WTC11 (cell line): ENCODE measurements around the gene IRAK1. TPM values are rescaled to one million over a fixed set of nuclear protein-coding genes. Genes with fewer than 3 reads are reported as not detected.

Experiments
- ATAC-seq: fragments of 200-7000 bp; cut with Tn5 transposase; 2 replicates; pipeline ENCODE4 v1.10.0; 2021; ENCODE audit warnings: mild to moderate bottlenecking, moderate library complexity
- CTCF ChIA-PET: fragments of 300-600 bp; sonication (Branson Sonifier 250); formaldehyde crosslinking; loops from one replicate; lab custom pipeline; 2021; ENCODE audit warnings: antibody characterized with exemption; lab: Charles Lee
- POLR2A ChIA-PET: fragments of 350-600 bp; sonication (Branson Sonifier 250); formaldehyde crosslinking; loops from one replicate; lab custom pipeline; 2021; ENCODE audit warnings: antibody characterized with exemption; lab: Charles Lee
- DNase-seq: peaks from one replicate; pipeline ENCODE4 v3.0.0; 2021; ENCODE audit warnings: low spot score
- H3K27ac Mint-ChIP-seq: 2 replicates; pipeline ENCODE4 v1.8.0; 2021; ENCODE audit warnings: mixed read lengths
- H3K27me3 Mint-ChIP-seq: 2 replicates; pipeline ENCODE4 v1.8.0; 2021; ENCODE audit warnings: low read depth, mild to moderate bottlenecking, moderate library complexity, mixed read lengths
- H3K36me3 Mint-ChIP-seq: 2 replicates; pipeline ENCODE4 v1.8.0; 2021; ENCODE audit warnings: mixed read lengths
- H3K4me1 Mint-ChIP-seq: 2 replicates; pipeline ENCODE4 v1.8.0; 2022; ENCODE audit warnings: mixed read lengths
- H3K4me3 Mint-ChIP-seq: 2 replicates; pipeline ENCODE4 v1.8.0; 2021; ENCODE audit warnings: mild to moderate bottlenecking, moderate library complexity, mixed read lengths
- H3K9me3 Mint-ChIP-seq: 2 replicates; pipeline ENCODE4 v1.8.0; 2021; ENCODE audit warnings: mixed read lengths
- CTCF ChIP-seq: fragments of 200-600 bp; IDR thresholded peaks from 2 replicates; pipeline ENCODE4 v1.8.0; 2022; ENCODE audit warnings: antibody characterized with exemption
- ESRRA ChIP-seq: sonication (generic); formaldehyde crosslinking; IDR thresholded peaks from 2 replicates; pipeline ENCODE4 v1.8.1; 2022; ENCODE audit warnings: mild to moderate bottlenecking, missing genetic modification reagents, borderline replicate concordance
- FOXP1 ChIP-seq: sonication (generic); formaldehyde crosslinking; IDR thresholded peaks from 2 replicates; pipeline ENCODE4 v1.8.0; 2022; ENCODE audit warnings: missing genetic modification reagents, mild to moderate bottlenecking, moderate library complexity, borderline replicate concordance
- GABPB1 ChIP-seq: sonication (generic); formaldehyde crosslinking; IDR thresholded peaks from 2 replicates; pipeline ENCODE4 v1.8.1; 2023; ENCODE audit warnings: mild to moderate bottlenecking, missing genetic modification reagents
- GRHL2 ChIP-seq: fragments of 250-450 bp; sonication (Bioruptor Pico); IDR thresholded peaks from 2 replicates; pipeline ENCODE4 v1.8.0; 2022; ENCODE audit warnings: mild to moderate bottlenecking, moderate library complexity; ENCODE audit not compliant: insufficient replicate concordance, severe bottlenecking
- JAZF1 ChIP-seq: fragments of 250-450 bp; sonication (Bioruptor Pico); IDR thresholded peaks from 2 replicates; pipeline ENCODE4 v1.9.0; 2021; ENCODE audit warnings: moderate library complexity, mild to moderate bottlenecking, inconsistent platforms
- MAX ChIP-seq: sonication (generic); formaldehyde crosslinking; IDR thresholded peaks from 2 replicates; pipeline ENCODE4 v1.8.0; 2022; ENCODE audit warnings: mild to moderate bottlenecking, missing genetic modification reagents
- NFATC4 ChIP-seq: fragments of 250-450 bp; sonication (Bioruptor Pico); IDR thresholded peaks from 2 replicates; pipeline ENCODE4 v1.9.0; 2021; ENCODE audit warnings: mild to moderate bottlenecking
- PREB ChIP-seq: sonication (generic); formaldehyde crosslinking; IDR thresholded peaks from 2 replicates; pipeline ENCODE4 v1.8.1; 2022; ENCODE audit warnings: mild to moderate bottlenecking, missing genetic modification reagents, moderate library complexity, borderline replicate concordance
- PRRX2 ChIP-seq: fragments of 250-450 bp; sonication (Bioruptor Pico); IDR thresholded peaks from 2 replicates; pipeline ENCODE4 v1.8.0; 2021; ENCODE audit warnings: mild to moderate bottlenecking
- RELA ChIP-seq: sonication (generic); formaldehyde crosslinking; IDR thresholded peaks from 2 replicates; pipeline ENCODE4 v1.8.1; 2022; ENCODE audit warnings: missing genetic modification reagents, mild to moderate bottlenecking, borderline replicate concordance
- SMAD3 ChIP-seq: sonication (generic); formaldehyde crosslinking; IDR thresholded peaks from 2 replicates; pipeline ENCODE4 v1.8.0; 2022; ENCODE audit warnings: missing genetic modification reagents, mild to moderate bottlenecking, borderline replicate concordance
- SOX15 ChIP-seq: fragments of 250-450 bp; sonication (Bioruptor Pico); IDR thresholded peaks from 2 replicates; pipeline ENCODE4 v1.9.0; 2021; ENCODE audit warnings: mild to moderate bottlenecking
- ZNF263 ChIP-seq: sonication (generic); formaldehyde crosslinking; IDR thresholded peaks from 2 replicates; pipeline ENCODE4 v1.8.1; 2022; ENCODE audit warnings: low read depth, mild to moderate bottlenecking, moderate library complexity, missing genetic modification reagents
- ZNF425 ChIP-seq: fragments of 250-450 bp; sonication (Bioruptor Pico); conservative IDR thresholded peaks from 2 replicates; pipeline ENCODE4 v1.9.0; 2021; ENCODE audit warnings: mild to moderate bottlenecking
- total RNA-seq: library from RNA; stranded (reverse); gene quantifications from 3 replicates; pipeline ENCODE4 v1.2.3, GENCODE V29; 2021
- TF ChIP-seq, protein P1 (sequence below): sonication (generic); formaldehyde crosslinking; IDR thresholded peaks from 2 replicates; pipeline ENCODE4 v1.8.0; 2022; ENCODE audit warnings: mild to moderate bottlenecking, missing genetic modification reagents

Gene IRAK1
- total RNA-seq, 1 experiment from 2014 or later, result 32.1 TPM

- ATAC-seq (no peak), DNase-seq (no peak)
- Mint-ChIP-seq H3K9me3 (no peaks in the 10 kb centered on the region), H3K36me3 (peaks cover 8% of the 10 kb centered on the region), H3K4me1 (peaks cover 14% of the 10 kb centered on the region), H3K4me3 (no peak overlapping the region), H3K27ac (no peak overlapping the region), H3K27me3 (no peaks in the 10 kb centered on the region)
- no peak for TF ChIP-seq GRHL2 (CRISPR knock-in tag)
- peak; percentile 99 for TF ChIP-seq GABPB1 (CRISPR knock-in tag)
- ChIA-PET POLR2A (no interaction called here), CTCF (no interaction called here)
These were observed 37.1 kb upstream of the IRAK1 start for GRCh38 chrX:154056770-154057241.

- ATAC-seq, result peak; percentile 64; the same call in 1 of the 2 replicates
- POLR2A ChIA-PET, result no interaction called here
- CTCF ChIA-PET, result no interaction called here
- TF ChIP-seq ZNF263 (no peak), CTCF (peak; percentile 40)
- TF ChIP-seq, all 79 proteins: peak for 1
- Mint-ChIP-seq H3K27me3 (no peaks in the 10 kb centered on the region; the same call in 1 of the 2 replicates), H3K27ac (no peak overlapping the region), H3K9me3 (no peaks in the 10 kb centered on the region), H3K36me3 (peaks cover 13% of the 10 kb centered on the region), H3K4me3 (no peak overlapping the region), H3K4me1 (peaks cover 29% of the 10 kb centered on the region)
- DNase-seq, result peak; percentile 65
These were observed 31.6 kb upstream of the IRAK1 start for GRCh38 chrX:154051201-154051810.

- ChIA-PET POLR2A (no interaction called here), CTCF (interaction anchor here (1.4 to 1.5 kb wide), 2 partner anchors 24 to 36 kb away, joined by 3 to 4 read pairs; no protein-coding TSS in a partner anchor)
- peaks cover 31% of the 10 kb centered on the region for H3K4me1 Mint-ChIP-seq
- no peaks in the 10 kb centered on the region for H3K9me3 Mint-ChIP-seq
- ATAC-seq, result no peak
- H3K27me3 Mint-ChIP-seq, result no peaks in the 10 kb centered on the region; the same call in 1 of the 2 replicates
- no peak for DNase-seq
- H3K36me3 Mint-ChIP-seq, result peaks cover 13% of the 10 kb centered on the region
- TF ChIP-seq SMAD3 (no peak), PRRX2 (CRISPR knock-in tag) (no peak), JAZF1 (CRISPR knock-in tag) (no peak), FOXP1 (CRISPR knock-in tag) (no peak), NFATC4 (CRISPR knock-in tag) (no peak), ZNF425 (CRISPR knock-in tag) (no peak), ESRRA (CRISPR knock-in tag) (no peak)
- no peak overlapping the region for H3K4me3 Mint-ChIP-seq
- peak overlapping the region; percentile 85 for H3K27ac Mint-ChIP-seq
These were observed 30.4 kb upstream of the IRAK1 start for GRCh38 chrX:154050113-154050495.

DNA sequence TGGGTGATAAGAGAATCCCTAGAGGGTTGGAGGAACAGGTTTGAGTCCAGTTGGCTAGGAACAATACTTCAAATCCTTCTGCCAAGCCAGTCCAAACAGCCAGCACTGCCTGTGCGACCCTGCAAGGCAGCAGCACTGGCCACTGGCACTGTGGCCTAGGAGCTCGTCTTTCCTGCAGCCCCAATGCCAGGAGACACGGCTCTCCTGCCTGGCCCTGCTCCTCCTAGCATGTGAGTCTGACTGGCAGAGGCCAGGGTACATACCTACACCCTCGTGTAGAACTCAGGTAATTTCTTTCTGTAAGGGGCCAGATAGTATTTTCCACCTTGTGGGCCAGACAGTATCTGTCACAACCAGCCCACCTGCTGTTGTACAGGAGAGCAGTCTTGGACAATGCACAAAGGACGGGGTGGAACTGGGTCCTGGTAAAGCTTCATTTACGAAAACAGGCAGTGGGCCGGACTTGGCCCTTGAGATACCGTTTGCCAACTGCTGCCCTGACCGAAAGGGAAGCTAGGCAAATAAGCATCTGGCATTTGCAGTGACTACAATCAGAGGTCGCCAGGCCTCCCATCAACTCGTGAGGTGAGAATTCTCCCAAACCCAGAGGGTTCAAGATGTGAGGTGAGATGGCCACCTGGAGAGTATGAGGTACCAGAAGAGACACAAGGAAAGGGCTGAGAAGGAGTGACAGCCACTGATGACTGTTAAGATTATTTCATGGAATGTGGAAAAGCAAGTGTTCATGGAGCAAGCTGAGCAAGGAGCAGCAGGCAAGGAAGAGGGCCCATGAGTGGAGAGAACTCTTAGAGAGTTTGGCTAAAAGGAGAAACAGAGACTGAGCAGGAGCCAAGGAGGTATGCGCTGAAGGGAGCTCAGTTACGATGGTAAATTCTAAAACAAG, 29.8 kb upstream of the IRAK1 start:
- ChIA-PET POLR2A (no interaction called here), CTCF (interaction anchor here (0.6 to 1.5 kb wide), 3 partner anchors 12 to 36 kb away, joined by 3 to 4 read pairs (median 4); no protein-coding TSS in a partner anchor)
- ATAC-seq (no peak), DNase-seq (no peak)
- Mint-ChIP-seq H3K4me1 (peaks cover 31% of the 10 kb centered on the region), H3K36me3 (peaks cover 13% of the 10 kb centered on the region), H3K4me3 (no peak overlapping the region), H3K27ac (peak overlapping the region; percentile 85; the same call in 1 of the 2 replicates), H3K9me3 (no peaks in the 10 kb centered on the region), H3K27me3 (no peaks in the 10 kb centered on the region; the same call in 1 of the 2 replicates)
- no peak for TF ChIP-seq SOX15 (CRISPR knock-in tag)
- TF ChIP-seq ZNF425 (CRISPR knock-in tag), result no peak
- TF ChIP-seq NFATC4 (CRISPR knock-in tag), result no peak
- TF ChIP-seq MAX, result no peak
- TF ChIP-seq, protein P1, sequence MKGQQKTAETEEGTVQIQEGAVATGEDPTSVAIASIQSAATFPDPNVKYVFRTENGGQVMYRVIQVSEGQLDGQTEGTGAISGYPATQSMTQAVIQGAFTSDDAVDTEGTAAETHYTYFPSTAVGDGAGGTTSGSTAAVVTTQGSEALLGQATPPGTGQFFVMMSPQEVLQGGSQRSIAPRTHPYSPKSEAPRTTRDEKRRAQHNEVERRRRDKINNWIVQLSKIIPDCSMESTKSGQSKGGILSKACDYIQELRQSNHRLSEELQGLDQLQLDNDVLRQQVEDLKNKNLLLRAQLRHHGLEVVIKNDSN (CRISPR knock-in tag), result no peak
- TF ChIP-seq RELA (CRISPR knock-in tag), result no peak
- TF ChIP-seq PREB, result no peak
